ENCODE results near the gene IL22RA1. TPM values are rescaled to one million over a fixed set of nuclear protein-coding genes. Genes with fewer than 3 reads are reported as not detected.

The IL22RA1 gene
- total RNA-seq, 1 experiment from 2014 or later = 2.3 TPM

DNA sequence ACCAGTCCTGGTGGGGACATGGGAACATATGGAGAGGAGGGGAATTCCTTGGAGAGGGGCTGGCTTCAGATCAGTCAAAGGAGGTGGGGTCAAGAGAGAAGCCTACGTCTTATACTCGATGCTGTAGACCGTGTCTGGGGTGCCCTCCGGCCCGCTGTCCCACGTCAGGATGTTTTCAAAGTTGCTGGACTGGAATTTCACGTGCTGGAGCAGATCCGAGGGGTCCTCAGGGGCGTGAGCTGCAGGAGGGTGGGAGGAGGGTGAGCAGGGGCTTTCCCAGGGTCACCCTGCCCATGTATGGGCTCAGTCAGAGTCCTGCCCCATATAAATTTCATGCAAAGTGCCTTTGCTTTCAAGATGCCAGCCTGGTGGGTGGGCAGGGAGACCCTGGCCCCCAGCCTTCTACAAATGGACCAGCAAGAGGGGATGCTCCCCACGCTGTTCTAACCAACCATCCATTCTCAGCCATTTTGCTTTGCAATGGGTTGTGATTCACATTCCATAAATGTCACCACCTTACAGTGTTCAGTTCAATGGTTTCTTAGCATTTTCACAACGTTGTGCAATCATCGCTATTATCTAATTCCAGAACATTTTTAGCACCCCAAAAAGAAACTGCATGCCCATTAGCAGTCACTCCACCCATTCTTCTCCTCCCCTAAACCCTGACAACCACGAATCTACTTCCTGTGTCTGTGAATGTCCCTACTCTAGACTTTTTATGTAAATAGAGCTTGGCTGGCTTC lies 4.3 kb downstream of the IL22RA1 start:
- no peak for DNase-seq (ENCODE audit: low read depth)

DNA sequence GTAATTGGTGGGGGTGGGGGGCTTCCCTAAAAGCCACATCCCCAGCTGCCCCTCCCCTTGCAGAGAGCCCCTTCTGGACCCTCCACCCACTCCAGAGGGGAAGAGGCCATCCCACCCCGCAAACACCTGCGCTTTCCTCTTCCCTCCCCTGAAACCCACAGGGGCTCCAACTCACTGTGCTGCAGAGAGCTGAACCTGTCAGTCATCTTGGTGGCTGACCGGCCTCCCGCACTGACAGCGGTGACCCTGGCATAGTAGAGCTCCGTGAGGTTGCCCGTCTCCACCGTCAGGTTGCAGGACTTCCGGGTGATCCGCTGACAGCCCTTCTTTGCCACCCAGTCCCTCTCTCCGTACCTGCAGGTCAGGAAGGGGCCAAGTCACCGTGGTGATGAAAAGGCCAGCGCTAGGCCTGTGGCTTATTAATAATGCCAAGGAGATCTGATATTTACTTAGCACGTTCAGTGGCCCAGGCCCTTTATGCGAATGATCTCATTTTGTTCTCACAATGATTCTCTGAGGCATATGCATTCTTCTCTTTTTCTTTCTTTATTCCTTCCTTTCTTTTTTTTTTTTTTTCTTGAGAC lies 5.9 kb downstream of the IL22RA1 start:
- no peak for DNase-seq (ENCODE audit: low read depth)

DNA sequence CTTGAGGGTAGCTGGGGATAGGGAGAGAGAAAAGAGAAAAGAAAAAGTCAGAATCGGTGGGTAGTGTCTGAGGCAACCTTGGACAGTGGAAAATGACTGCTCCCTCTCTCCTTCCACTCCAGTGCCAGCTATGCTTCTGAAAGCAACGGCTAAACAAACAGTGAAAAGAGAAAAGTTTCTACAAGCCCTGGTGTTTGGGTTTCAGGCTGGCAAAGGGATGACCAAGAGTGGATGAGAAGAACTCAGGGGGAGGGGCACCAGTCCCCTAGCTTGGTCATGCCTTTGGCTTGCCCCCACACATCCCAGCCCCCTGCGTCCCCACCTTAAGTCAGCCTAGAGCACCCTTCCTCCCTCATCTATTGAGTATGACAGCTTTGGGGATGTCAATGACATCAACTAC lies 8.6 kb downstream of the IL22RA1 start:
- no peak for DNase-seq (ENCODE audit: low read depth)

DNA sequence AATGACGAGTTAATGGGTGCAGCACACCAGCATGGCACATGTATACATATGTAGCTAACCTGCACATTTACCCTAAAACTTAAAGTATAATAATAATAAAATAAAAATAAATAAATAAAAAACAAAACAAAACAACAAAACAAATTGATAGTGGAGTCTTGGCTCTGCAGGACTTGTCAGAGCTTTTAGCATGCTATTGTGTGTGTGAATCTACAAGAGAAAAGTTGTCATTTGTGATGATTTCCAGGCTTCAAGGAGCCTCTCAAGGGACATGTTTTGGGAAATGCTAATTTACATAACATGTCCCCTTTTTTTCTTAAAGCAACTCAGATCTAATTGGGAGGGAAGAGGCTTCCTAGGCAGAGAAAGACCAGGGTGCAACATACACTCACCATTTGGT lies 9.1 kb downstream of the IL22RA1 start:
- DNase-seq (ENCODE audit: low read depth) = no peak

DNA sequence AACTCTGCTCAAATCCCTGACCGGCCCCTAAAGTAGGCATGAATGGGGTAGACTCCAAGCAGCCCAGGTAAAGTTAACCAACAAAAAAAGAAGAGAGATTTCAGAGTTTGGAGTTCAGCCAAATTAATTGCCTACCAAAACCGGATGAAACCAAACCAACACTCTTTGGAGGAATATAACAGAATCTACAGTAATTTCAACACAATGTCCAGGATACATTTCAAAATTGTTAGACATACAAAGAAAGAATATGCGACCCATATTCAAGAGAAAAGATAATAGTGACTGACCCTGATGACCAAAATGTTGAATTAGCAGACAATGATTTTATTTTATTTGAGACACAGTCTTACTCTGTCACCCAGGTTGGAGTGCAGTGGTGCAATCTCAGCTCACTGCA lies 12.6 kb downstream of the IL22RA1 start:
- no peak for DNase-seq (ENCODE audit: low read depth)

DNA sequence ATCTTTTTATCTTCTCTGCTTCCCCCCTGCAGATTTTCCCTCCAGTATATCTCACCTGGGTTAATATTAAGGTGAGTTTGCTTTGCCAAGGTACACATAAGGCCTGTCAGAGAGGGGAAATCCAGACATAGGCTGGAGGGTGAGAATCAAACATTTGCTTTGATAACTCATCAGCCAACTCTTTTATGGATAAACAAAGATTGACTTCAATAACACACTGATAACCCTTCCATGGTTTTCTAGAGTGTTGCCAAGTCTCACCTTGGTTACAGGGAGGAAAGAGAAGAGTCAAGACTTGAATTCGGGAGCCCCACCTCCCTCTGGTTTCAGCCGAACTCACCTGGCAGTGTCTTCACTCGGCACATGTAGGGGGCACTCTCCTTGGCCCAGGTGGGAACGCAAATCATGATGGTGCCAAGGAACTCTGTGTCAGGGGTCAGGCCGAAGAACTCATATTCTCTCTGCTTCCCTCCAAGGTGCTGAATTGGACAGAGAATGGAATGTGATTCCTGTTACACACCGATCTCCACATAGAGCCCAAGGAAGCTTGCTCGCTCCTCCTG lies 15.1 kb downstream of the IL22RA1 start:
- DNase-seq (ENCODE audit: low read depth) = no peak

DNA sequence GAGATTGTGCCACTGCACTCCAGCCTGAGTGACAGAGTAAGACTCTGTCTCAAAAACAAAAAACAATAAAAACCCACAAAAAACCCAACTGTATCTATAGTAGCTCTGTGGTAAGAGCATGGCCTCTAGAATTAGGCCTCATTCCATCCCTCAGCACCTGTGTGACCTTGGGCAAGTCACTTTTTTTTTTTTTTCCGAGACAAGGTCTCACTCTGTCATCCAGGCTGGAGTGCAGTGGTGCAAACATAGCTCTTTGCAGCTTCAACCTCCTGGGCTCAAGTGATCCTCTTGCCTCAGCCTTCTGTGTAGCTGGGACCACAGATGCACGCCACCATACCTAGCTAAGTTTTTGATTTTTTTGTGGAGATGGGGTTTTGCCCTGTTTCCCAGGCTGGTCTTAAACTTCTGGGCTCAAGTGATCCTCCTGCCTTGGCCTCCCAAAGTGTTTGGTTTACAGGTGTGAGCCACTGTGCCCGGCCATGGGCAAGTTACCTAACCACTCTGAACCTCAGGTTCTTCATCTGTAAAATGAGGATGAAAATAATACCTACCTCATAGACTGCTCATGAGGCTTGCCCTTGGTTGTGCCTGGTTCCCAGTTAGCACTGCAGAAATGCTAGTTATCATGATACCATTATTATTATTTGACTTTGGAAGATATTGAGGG lies 15.7 kb downstream of the IL22RA1 start:
- no peak for DNase-seq (ENCODE audit: low read depth)

DNA sequence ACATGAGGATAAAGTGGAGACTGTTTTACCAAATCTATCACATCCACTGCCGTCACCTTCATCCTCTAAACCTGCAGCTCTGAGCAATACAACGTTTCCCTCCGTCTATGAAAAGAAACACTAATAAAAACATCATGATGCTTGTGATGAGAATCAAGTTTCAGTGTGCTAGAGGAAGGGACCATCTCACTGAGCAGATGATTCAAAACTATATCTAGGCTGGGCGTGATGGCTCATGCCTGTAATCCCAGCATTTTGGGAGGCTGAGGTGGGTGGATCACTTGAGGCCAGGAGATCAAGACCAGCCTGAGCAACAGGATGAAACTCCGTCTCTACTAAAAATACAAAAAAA lies 16.3 kb downstream of the IL22RA1 start:
- no peak for DNase-seq (ENCODE audit: low read depth)

DNA sequence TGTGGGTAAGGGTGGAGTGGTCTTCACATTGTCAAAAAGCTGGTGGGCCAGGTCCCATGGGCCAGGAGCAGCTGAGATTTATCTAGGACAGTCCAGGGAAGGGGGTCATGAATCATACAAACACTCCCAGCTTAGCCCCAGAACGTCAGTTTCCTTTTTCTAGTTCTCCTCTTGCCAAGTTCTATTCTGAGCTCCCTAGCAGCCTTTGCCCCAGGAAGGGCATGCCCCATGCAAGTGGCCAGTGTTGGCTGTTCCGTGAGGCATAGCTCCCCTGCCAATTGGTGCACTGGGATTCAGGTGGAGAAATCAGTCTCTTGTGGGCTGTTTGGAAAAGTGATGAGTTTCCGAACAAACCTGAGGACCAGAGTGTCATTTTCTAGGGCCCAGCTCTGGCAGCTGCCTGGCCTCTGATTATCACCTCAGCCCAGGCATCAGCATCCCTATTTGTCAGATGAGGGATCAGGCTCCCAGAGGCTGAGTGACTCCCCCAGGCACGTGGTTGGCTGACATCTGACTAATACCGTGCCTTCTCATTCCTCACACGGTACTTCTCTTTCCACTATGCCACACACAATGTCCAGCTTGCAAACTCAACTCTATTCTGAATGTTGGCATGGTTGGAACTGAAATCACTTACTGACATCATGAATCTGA lies 16.8 kb downstream of the IL22RA1 start:
- DNase-seq (ENCODE audit: low read depth) = peak; percentile 51

DNA sequence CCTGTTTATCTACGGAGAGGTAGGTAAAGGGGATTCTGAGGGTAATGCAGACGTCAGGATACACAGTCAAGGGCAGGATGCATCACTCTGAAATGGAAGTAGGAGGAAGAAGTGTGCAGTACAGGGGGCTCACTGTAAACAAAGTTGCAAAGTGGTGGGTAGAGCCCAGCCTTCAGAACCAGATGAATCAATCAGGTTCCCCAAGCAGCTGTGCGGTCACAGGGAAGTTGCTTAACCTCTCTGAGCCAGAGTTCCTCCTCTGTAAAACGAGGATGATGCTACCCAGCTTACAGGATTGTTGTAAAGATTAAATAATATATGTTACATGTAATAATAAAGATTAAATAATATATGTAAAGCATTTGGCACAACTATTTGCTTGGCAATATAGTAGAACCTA lies 17.5 kb downstream of the IL22RA1 start:
- no peak for DNase-seq (ENCODE audit: low read depth)

DNA sequence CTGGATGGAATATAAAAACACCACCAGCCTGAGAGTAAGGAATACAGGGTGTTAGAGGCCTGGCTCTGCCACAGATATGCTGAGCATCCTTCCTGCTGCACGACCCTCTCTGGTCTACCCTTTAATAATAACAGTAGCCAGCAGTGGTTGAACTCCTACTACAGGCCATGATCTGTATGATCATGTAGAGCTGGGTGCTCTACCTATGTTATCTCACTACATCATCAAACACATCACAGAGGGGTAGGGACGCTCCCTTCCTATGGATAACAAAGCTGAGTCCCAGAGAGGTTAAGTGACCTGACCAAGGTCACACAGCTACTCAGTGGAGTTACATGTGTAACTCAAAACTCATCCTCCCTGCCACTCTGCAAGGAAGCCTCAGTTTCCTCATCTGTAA lies 18.0 kb downstream of the IL22RA1 start:
- no peak for DNase-seq (ENCODE audit: low read depth)

DNA sequence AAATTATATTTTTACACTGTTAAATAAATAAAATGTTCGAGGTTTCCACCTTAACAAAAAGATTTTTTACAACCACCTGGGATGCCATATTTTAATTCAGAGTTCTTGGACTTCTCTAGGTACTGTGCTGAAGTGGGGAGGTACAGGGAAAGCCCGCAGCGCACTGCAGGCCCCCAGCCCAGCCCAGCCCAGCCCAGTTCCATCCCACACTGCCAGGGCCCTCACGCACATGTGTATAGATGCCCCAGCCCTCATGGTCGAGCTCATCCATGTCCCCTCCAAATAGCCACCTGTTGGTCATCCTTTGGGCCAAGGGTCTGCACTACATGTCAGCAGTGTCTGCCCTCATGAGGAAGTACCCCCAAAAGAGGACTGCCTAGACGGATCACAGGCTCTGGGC lies 19.3 kb downstream of the IL22RA1 start:
- DNase-seq (ENCODE audit: low read depth) = no peak

DNA sequence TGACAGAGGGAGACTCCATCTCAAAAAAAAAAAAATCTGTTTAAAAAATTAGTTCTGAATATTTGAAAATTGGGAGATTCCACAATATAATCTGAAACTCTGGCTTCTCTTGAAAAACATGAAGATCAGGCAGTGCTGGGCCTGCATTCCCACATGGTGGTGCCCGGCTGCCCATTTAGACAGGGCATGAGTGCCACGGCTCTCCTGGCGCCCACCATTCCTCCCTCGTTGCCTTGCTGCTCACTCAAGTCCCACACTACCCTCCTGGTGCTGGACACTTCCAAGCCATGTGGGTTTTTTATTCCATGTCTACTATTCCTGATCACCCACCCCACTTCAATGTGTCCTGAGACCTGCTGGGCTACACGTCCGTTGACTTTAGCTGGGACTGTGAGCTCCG lies 20.2 kb downstream of the IL22RA1 start:
- DNase-seq (ENCODE audit: low read depth) = no peak

DNA sequence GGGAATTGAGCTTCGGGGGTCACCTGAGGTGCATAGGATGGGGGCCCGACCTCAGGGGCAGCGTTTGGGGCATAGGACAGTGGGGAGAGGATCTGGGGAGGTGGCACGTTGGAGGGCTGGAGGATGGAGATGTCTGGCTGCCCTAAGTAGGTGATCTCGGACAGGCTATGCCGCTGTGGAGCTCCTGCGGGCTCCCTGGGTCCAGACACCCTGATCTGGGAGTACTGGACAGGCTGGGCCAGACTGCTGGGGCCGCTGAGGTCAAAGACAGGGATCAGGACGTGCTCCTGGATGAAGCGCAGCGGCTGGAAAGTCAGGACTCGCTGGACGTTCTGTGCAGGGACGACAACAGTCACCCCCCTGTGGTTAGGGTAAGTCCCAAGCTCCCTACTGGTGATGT lies 21.5 kb downstream of the IL22RA1 start:
- no peak for DNase-seq (ENCODE audit: low read depth)

DNA sequence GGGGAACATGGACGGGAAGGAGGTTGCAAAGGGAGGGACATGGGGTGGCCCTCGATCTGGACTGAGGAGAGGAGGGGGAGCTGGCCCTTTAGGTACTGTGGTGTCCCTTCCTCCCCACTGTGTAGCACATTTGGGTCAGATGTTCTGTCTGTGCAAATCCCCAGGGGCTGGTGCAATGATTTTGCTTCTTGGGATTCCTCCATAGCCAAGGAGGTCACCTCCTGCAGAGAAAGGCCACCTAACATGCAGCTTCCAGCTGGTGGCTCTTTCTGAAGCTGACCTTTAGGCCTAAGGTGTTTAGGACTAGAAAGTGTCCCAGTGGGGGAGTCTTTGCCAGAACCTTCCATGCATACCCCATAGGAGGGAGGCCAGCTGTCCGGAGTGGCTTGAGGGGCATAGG lies 22.0 kb downstream of the IL22RA1 start:
- no peak for DNase-seq (ENCODE audit: low read depth)

DNA sequence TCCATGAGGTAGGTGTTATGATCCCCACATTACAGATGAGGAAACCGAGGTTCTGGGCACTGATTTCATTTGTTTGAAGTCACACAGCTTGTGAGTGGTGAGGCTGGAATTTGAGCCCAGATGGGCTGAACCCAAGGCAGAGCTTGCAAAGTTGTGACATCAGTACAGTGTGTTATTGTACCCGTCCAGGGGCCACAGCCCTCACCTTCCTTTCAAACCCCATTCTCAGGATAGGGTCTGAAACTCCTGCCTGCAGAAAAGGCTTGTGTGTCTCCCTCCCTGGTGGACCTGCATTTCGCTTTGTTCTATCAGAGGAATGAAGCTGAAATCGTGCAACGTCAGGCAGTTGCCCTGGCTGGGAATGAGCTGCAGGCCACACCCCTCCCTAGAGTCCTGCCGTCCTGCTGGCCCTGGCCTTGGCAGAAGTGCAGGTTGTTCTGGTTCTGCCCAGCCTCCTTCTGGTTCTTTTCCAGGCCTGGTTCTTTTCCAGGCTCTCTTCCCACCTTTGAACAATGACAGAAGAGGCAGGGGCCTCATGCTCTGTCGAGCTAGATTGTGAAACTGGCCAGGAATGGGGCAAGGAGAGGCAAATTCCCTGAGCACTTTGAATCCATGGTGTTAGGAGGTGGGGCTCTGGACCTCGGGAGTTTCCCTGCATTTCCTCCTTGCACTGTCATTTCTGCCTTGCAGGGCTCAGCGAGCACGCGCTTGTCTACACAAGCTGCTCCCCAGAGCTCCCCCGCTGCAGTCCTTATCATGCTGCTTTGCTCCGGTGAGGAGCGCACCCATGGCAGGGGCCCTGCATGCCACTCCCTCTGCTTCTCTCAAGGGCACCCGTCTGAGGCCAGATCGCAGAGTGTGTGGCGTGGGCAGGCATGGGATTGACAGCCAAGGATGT lies 22.8 kb downstream of the IL22RA1 start:
- DNase-seq (ENCODE audit: low read depth) = no peak

DNA sequence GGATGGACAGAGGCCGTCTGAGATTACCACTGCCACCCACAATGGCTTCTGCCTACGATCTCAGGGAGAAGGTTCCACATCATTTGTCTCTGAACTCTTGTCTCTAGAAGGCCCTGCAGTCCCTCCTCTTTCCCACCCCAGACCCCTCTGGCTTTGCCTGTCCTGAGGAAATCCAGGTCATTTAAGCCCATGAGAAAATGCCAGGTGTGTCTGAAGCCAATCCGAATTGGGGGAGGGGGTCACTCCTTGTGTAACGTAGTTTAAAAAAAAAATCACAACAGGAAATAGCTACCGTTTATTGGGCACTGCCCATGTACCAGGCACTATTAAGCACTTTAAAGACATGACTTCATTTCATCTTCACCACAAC lies 23.5 kb downstream of the IL22RA1 start:
- no peak for DNase-seq (ENCODE audit: low read depth)

DNA sequence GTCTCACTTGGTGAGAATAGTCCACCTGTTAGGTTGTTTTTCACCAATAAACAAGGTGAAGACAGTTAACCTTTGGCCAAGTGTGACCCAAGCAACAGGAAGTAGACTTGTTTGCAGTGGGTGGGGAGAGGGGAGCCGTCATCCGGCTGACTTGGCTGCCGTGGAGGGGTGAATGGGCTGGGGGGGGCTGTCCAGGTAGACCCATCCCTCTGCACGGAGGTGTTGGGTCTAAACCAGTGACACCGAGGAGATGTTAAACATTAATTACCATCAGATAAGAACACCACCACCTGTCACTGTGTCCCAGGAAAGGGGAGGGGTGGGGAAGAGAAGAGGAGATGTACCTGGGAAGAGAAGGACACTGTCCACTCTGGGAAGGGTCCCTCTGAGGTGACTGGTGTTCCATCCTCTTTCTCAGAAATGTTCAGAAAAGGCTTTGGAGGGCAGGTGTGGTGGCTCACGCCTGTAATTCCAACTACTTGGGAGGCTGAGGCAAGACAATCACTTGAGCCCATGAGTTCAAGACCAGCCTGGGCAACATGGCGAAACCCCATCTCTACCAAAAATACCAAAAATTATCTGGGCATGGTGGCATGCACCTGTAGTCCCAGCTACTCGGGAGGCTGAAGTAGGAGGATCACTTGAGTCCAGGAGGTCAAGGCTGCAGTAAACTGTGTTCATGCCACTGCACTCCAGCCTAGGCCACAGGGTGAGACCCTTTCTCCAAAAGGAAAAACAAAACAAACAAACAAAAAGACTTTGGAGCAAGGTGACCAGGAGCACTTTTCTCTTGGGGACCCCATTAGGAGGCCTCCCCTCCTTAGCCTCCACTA lies 24.3 kb downstream of the IL22RA1 start:
- DNase-seq (ENCODE audit: low read depth) = no peak

DNA sequence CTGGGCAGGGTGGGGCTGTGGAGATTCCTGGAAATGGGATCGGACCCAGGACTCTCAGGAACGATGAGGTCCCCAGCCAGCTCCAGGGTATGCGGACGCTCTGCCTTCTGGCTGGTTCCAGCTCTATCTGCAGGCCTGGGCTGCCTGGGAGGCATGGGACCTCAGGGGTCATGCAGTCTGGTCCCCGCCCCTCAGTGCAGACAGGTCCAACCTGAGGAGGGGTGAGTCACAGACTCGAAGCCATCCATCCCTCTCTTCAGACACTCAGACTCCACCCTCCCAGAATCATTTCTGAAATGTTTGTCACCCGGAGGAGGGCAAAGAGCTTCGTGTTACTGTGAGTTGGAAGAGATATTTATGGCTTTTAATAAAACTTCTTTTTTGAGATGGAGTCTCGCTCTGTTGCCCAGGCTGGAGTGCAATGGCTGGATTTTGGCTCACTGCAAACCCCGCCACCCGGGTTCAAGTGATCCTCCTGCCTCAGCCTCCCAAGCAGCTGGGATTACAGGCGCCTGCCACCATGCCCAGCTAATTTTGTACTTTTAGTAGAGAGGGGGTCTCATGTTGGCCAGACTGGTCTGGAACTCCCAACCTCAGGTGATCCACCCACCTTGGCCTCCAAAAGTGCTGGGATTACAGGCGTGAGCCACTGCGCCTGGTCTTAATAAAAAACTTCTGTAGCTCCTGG lies 25.1 kb downstream of the IL22RA1 start:
- peak; percentile 21 for DNase-seq (ENCODE audit: low read depth)

DNA sequence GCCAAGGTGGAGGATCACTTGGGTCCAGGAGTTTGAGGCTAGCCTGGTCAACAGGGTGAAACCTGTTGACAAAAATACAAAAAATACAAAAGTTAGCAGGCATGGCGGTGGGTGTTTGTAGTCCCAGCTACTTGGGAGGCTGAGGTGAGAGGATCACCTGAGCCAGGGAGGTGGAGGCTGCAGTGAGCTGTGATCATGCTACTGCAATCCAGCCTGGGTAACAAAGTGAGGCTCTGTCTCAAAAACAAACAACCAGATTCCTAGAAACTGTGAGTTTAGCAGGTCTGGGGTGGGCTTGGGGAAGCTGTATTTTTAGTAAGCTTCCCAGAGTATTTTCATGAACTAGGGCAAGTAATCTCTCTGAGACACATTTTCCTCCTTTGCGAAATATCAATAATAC lies 25.8 kb downstream of the IL22RA1 start:
- no peak for DNase-seq (ENCODE audit: low read depth)
